ENCODE measurements around the gene ANKUB1. TPM values are rescaled to one million over a fixed set of nuclear protein-coding genes. Genes with fewer than 3 reads are reported as not detected.

Gene ANKUB1
- total and polyA plus RNA-seq, 2 donors (not counting 1 experiment from before 2014, with no cell fraction given) = not detected

DNA sequence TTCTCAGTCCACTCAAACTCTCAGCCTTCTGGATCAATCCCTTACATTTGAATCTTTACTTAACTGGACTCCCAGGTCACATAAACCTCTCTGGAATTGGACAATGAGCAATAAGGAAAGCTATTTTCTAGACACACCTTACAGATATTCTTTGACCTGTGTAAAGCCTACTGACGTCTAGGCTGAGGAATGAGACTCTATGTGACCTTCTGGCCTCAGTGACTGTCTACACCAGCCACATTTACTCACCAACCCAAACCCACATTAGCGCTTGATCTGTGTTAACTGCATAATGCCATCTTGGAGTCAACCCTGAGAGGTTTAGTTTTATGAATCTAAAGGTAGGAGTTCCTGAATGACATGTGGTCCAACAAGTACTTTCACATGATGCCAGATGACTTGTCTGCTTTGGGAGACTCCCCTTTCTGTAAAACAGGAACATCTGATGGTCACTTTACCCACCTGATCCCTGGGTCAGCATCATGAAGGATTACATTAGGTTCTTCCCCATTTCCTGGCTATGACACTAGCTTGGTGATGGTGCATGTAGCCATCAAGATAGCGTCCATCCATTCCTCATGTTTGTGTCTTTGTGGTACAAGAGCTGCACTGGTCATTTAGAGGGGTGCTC lies 28.7 kb downstream of the ANKUB1 start:
- no peak overlapping the region for H3K4me2 ChIP-seq (replicated peaks; ENCODE audit: low read depth, low read length, poor library complexity, severe bottlenecking)
- CTCF ChIA-PET = interaction anchor here (0.5 to 17.2 kb wide), 4 partner anchors 8 to 146 kb away, joined by 3 to 307 read pairs (median 10); no protein-coding TSS in a partner anchor
- no peak overlapping the region for H2AFZ ChIP-seq (ENCODE audit: insufficient read depth, low read depth, low read length, poor library complexity, severe bottlenecking)
- intact Hi-C loops (cut with micrococcal nuclease) = no loop called here
- DNase-seq (no peak), ATAC-seq (ENCODE audit: low read depth) (no peak)
- POLR2A ChIA-PET = no interaction called here
- TF ChIP-seq, protein P1, sequence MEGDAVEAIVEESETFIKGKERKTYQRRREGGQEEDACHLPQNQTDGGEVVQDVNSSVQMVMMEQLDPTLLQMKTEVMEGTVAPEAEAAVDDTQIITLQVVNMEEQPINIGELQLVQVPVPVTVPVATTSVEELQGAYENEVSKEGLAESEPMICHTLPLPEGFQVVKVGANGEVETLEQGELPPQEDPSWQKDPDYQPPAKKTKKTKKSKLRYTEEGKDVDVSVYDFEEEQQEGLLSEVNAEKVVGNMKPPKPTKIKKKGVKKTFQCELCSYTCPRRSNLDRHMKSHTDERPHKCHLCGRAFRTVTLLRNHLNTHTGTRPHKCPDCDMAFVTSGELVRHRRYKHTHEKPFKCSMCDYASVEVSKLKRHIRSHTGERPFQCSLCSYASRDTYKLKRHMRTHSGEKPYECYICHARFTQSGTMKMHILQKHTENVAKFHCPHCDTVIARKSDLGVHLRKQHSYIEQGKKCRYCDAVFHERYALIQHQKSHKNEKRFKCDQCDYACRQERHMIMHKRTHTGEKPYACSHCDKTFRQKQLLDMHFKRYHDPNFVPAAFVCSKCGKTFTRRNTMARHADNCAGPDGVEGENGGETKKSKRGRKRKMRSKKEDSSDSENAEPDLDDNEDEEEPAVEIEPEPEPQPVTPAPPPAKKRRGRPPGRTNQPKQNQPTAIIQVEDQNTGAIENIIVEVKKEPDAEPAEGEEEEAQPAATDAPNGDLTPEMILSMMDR (IDR thresholded peaks at IDR 0.05) = no peak
- no peak for TF ChIP-seq EZH2 (IDR thresholded peaks at IDR 0.05; ENCODE audit: borderline replicate concordance, insufficient read depth, low read depth, low read length, poor library complexity, severe bottlenecking)
- 70% methylated on average over 1 of the region's 3 CpGs for WGBS (ENCODE audit: insufficient coverage)
- Mint-ChIP-seq H3K4me1 (no peaks in the 10 kb centered on the region), H3K27ac (no peak overlapping the region), H3K4me3 (no peak overlapping the region), H3K9me3 (ENCODE audit: insufficient read depth) (no peaks in the 10 kb centered on the region), H3K27me3 (peaks cover 29% of the 10 kb centered on the region)
- H4K20me1 ChIP-seq (ENCODE audit: control insufficient read depth, insufficient read depth, low read length, poor library complexity, severe bottlenecking) = no peaks in the 10 kb centered on the region
- H3K36me3 ChIP-seq (replicated peaks in 1 of 2; ENCODE audit: control extremely low read depth in 1 of 2, control insufficient read depth in 1 of 2, extremely low read depth in 1 of 2, insufficient read depth in 2 of 2, low read length in 1 of 2) = no peaks in the 10 kb centered on the region
- no peaks in the 10 kb centered on the region for H3K4me1 ChIP-seq (ENCODE audit: control insufficient read depth in 2 of 2, insufficient read depth in 2 of 2, low read length in 2 of 2)
- no peaks in the 10 kb centered on the region for H3K9me3 ChIP-seq (ENCODE audit: control extremely low read depth in 1 of 3, control insufficient read depth in 2 of 3, insufficient read depth in 1 of 3, low read length in 2 of 3)
- H3K27ac ChIP-seq (ENCODE audit: low read length in 2 of 2) = no peak overlapping the region
- H3K79me2 ChIP-seq (ENCODE audit: control insufficient read depth, insufficient read depth, low read length) = no peaks in the 10 kb centered on the region
- H3K27me3 ChIP-seq (replicated peaks in 1 of 4; ENCODE audit: control extremely low read depth in 1 of 4, control insufficient read depth in 3 of 4, insufficient read depth in 4 of 4, low read length in 3 of 4) = peaks cover 0 to 23% (median 19%) of the 10 kb centered on the region in 4 experiments
- no peak overlapping the region for H3K9ac ChIP-seq (ENCODE audit: low read length)
- H3K4me3 ChIP-seq (ENCODE audit: control extremely low read depth in 1 of 5, extremely low read depth in 1 of 5, insufficient read depth in 1 of 5, low read depth in 2 of 5, low read length in 4 of 5) = no peak overlapping the region

DNA sequence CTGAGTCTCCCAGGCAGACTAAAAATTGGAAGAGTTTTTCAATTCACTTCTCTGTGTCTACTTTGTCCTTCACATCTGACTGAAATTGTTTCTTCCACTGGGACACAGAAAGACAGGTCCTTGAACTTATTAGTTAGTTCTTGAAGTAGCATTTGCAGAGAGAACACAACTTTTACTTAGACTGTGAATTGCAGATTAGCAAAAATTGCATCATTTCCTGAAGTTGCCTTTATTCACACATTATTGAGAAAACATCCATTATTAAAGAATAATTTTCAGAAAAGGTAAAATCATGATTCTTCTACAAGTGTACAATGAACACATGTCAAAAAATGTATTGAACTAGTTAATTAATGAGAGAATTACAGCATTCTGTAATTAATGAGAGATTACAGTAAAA lies 38.6 kb downstream of the ANKUB1 start:
- no peaks in the 10 kb centered on the region for H3K9me3 ChIP-seq (ENCODE audit: control extremely low read depth in 1 of 3, control insufficient read depth in 2 of 3, insufficient read depth in 1 of 3, low read length in 2 of 3)
- H3K9ac ChIP-seq (ENCODE audit: low read length) = no peak overlapping the region
- no peaks in the 10 kb centered on the region for H3K79me2 ChIP-seq (ENCODE audit: control insufficient read depth, insufficient read depth, low read length)
- Mint-ChIP-seq H3K4me3 (peak overlapping the region; percentile 98), H3K27ac (no peak overlapping the region), H3K4me1 (peaks cover 27% of the 10 kb centered on the region), H3K9me3 (ENCODE audit: insufficient read depth) (no peaks in the 10 kb centered on the region), H3K27me3 (peaks cover 11% of the 10 kb centered on the region)
- CTCF ChIA-PET = interaction anchor here (3.1 kb wide), 1 partner anchor 14 kb away, joined by 12 read pairs; no protein-coding TSS in a partner anchor
- no peak for ATAC-seq (ENCODE audit: low read depth)
- intact Hi-C loops (cut with micrococcal nuclease) = loop anchor here (5.0 kb wide), 1 partner anchor 219 kb away; the partner anchor contains the start of gene PFN2
- POLR2A ChIA-PET = no interaction called here
- no peaks in the 10 kb centered on the region for H4K20me1 ChIP-seq (ENCODE audit: control insufficient read depth, insufficient read depth, low read length, poor library complexity, severe bottlenecking)
- TF ChIP-seq, protein P1 (IDR thresholded peaks at IDR 0.05) = no peak
- no peak for TF ChIP-seq EZH2 (IDR thresholded peaks at IDR 0.05; ENCODE audit: borderline replicate concordance, insufficient read depth, low read depth, low read length, poor library complexity, severe bottlenecking)
- H3K4me1 ChIP-seq (ENCODE audit: control insufficient read depth in 2 of 2, insufficient read depth in 2 of 2, low read length in 2 of 2) = peaks cover 11 to 15% of the 10 kb centered on the region in 2 donors
- H3K36me3 ChIP-seq (replicated peaks in 1 of 2; ENCODE audit: control extremely low read depth in 1 of 2, control insufficient read depth in 1 of 2, extremely low read depth in 1 of 2, insufficient read depth in 2 of 2, low read length in 1 of 2) = peaks cover 0 to 6% of the 10 kb centered on the region in 2 experiments
- no peak for DNase-seq
- no peak overlapping the region for H3K4me2 ChIP-seq (replicated peaks; ENCODE audit: low read depth, low read length, poor library complexity, severe bottlenecking)
- no peak overlapping the region for H3K4me3 ChIP-seq (ENCODE audit: control extremely low read depth in 1 of 5, extremely low read depth in 1 of 5, insufficient read depth in 1 of 5, low read depth in 2 of 5, low read length in 4 of 5)
- H3K27ac ChIP-seq (ENCODE audit: low read length in 2 of 2) = no peak overlapping the region
- H3K27me3 ChIP-seq (replicated peaks in 1 of 4; ENCODE audit: control extremely low read depth in 1 of 4, control insufficient read depth in 3 of 4, insufficient read depth in 4 of 4, low read length in 3 of 4) = peaks cover 0 to 3% (median 0%) of the 10 kb centered on the region in 4 experiments
- peak overlapping the region; percentile 89 for H2AFZ ChIP-seq (ENCODE audit: insufficient read depth, low read depth, low read length, poor library complexity, severe bottlenecking)
